Nephron progenitor cell (in vitro differentiated cells): ENCODE results near the gene GNL3L.
"Not testable (repeated sequence)": the region's sequence is repeated elsewhere in the genome, so short reads cannot be mapped to it uniquely, and the experiment has no call there.

Source experiments
- DNase-seq: peaks from one replicate; pipeline ENCODE4 v3.0.0; 2021
- H3K27ac Mint-ChIP-seq: 2 replicates; pipeline ENCODE4 v1.8.0; 2021; ENCODE audit warnings: mild to moderate bottlenecking, moderate library complexity, mixed read lengths
- H3K27me3 Mint-ChIP-seq: 2 replicates; pipeline ENCODE4 v1.8.0; 2021; ENCODE audit warnings: mild to moderate bottlenecking, low read depth, mixed read lengths; ENCODE audit not compliant: poor library complexity
- H3K36me3 Mint-ChIP-seq: 2 replicates; pipeline ENCODE4 v1.8.0; 2021; ENCODE audit warnings: low read depth, mixed read lengths
- H3K4me1 Mint-ChIP-seq: 2 replicates; pipeline ENCODE4 v1.8.0; 2021; ENCODE audit warnings: mixed read lengths
- H3K4me3 Mint-ChIP-seq: 2 replicates; pipeline ENCODE4 v1.8.0; 2021; ENCODE audit warnings: mild to moderate bottlenecking, moderate library complexity, mixed read lengths
- H3K9me3 Mint-ChIP-seq: 2 replicates; pipeline ENCODE4 v1.8.0; 2021; ENCODE audit warnings: mild to moderate bottlenecking, moderate library complexity, mixed read lengths
- TF ChIP-seq, protein P1 (sequence below): fragments of 200-600 bp; sonication (generic); IDR thresholded peaks from 2 replicates; pipeline ENCODE4 v1.5.0; 2021; ENCODE audit warnings: antibody characterized with exemption

The GNL3L gene

GRCh38 chrX:54570332-54570731 lies 40.3 kb downstream of the GNL3L start:
- Mint-ChIP-seq H3K4me1 (no peaks in the 10 kb centered on the region), H3K36me3 (peaks cover 73% of the 10 kb centered on the region), H3K27me3 (no peaks in the 10 kb centered on the region), H3K27ac (no peak overlapping the region), H3K9me3 (peaks cover 74% of the 10 kb centered on the region), H3K4me3 (no peak overlapping the region)
- TF ChIP-seq, protein P1, sequence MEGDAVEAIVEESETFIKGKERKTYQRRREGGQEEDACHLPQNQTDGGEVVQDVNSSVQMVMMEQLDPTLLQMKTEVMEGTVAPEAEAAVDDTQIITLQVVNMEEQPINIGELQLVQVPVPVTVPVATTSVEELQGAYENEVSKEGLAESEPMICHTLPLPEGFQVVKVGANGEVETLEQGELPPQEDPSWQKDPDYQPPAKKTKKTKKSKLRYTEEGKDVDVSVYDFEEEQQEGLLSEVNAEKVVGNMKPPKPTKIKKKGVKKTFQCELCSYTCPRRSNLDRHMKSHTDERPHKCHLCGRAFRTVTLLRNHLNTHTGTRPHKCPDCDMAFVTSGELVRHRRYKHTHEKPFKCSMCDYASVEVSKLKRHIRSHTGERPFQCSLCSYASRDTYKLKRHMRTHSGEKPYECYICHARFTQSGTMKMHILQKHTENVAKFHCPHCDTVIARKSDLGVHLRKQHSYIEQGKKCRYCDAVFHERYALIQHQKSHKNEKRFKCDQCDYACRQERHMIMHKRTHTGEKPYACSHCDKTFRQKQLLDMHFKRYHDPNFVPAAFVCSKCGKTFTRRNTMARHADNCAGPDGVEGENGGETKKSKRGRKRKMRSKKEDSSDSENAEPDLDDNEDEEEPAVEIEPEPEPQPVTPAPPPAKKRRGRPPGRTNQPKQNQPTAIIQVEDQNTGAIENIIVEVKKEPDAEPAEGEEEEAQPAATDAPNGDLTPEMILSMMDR = no peak
- no peak for DNase-seq

- H3K27ac Mint-ChIP-seq, DNase-seq, H3K4me3 Mint-ChIP-seq, H3K27me3 Mint-ChIP-seq, H3K4me1 Mint-ChIP-seq: not testable (repeated sequence)
- H3K9me3 Mint-ChIP-seq = peaks cover 74% of the 10 kb centered on the region
- peaks cover 72% of the 10 kb centered on the region for H3K36me3 Mint-ChIP-seq
Observed at GRCh38 chrX:54572641-54573040, 42.6 kb downstream of the GNL3L start.

DNA sequence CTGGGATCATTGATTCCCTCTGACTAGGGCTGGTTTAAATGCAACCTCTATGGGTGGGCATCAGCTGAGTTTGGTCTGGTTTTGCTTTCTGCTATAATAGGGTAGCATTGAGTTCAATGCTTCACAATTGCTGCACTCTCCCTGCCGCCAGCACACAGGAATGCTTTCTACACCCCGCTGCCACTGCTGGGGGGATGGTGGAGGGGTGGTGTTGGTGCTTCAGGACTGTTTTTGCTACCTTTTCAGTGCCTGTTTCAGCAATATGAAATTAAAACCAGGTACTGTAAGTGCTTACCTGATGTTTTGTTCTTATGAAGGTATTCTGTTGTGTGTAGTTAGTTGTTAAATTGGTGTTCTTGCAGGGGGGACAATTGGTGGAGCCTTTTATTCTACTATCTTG lies 67.7 kb downstream of the GNL3L start:
- DNase-seq = no peak
- Mint-ChIP-seq H3K27ac (no peak overlapping the region), H3K36me3 (peaks cover 13% of the 10 kb centered on the region), H3K9me3 (peaks cover 54% of the 10 kb centered on the region), H3K4me3 (no peak overlapping the region), H3K4me1 (no peaks in the 10 kb centered on the region), H3K27me3 (no peaks in the 10 kb centered on the region)
- TF ChIP-seq, protein P1 = no peak

GRCh38 chrX:54602563-54602962 lies 72.5 kb downstream of the GNL3L start:
- Mint-ChIP-seq H3K4me1 (no peaks in the 10 kb centered on the region), H3K27ac (no peak overlapping the region), H3K4me3 (no peak overlapping the region), H3K36me3 (no peaks in the 10 kb centered on the region), H3K27me3 (no peaks in the 10 kb centered on the region), H3K9me3 (peaks cover 28% of the 10 kb centered on the region)
- no peak for DNase-seq
- TF ChIP-seq, protein P1 = no peak
